ENCODE measurements around the gene RUFY4.

The RUFY4 gene

GRCh38 chr2:218138047-218138446, 69.0 kb downstream of the RUFY4 start:
- H3K9me3 ChIP-seq (ENCODE audit: control insufficient read depth in 5 of 5, low read length in 5 of 5) = no peaks in the 10 kb centered on the region
- peaks cover 0 to 9% (median 4%) of the 10 kb centered on the region in 5 donors for H3K27me3 ChIP-seq (ENCODE audit: control insufficient read depth in 5 of 5, insufficient read depth in 4 of 5, low read length in 5 of 5)
- H3K36me3 ChIP-seq (ENCODE audit: control insufficient read depth in 5 of 5, insufficient read depth in 5 of 5, low read length in 5 of 5) = peaks cover 0 to 4% (median 0%) of the 10 kb centered on the region in 5 donors
- H3K27ac ChIP-seq (ENCODE audit: low read depth, low read length) = no peak overlapping the region
- no peak overlapping the region for H3K4me3 ChIP-seq (ENCODE audit: low read depth in 1 of 5, low read length in 5 of 5)
- H3K4me1 ChIP-seq (ENCODE audit: control insufficient read depth in 5 of 5, insufficient read depth in 5 of 5, low read length in 5 of 5) = no peaks in the 10 kb centered on the region
- H3K9ac ChIP-seq (ENCODE audit: low read length in 5 of 5) = no peak overlapping the region

All from subcutaneous abdominal adipose tissue (tissue), 5 donors.